Uterus (tissue), 2 donors: ENCODE measurements around the gene NLRP12.

ENCODE experiments used
- POLR2A ChIP-seq, 2 donors: fragments of 450-650 bp; IDR thresholded peaks; one replicate each; pipeline ENCODE4 v1.6.1; 2016; ENCODE audit warnings: antibody characterized with exemption in 2 of 2, mild to moderate bottlenecking in 1 of 2, moderate library complexity in 1 of 2
- TF ChIP-seq, protein P1 (sequence below), 4 experiments: fragments of 200-600 bp in 2 of 4; fragments of 450-650 bp in 2 of 4; sonication (generic) in 2 of 4; IDR thresholded peaks; one replicate each; pipeline ENCODE4 v1.5.1; 2016 to 2019; ENCODE audit warnings: antibody characterized with exemption in 4 of 4, mild to moderate bottlenecking in 2 of 4, moderate library complexity in 1 of 4

DNA sequence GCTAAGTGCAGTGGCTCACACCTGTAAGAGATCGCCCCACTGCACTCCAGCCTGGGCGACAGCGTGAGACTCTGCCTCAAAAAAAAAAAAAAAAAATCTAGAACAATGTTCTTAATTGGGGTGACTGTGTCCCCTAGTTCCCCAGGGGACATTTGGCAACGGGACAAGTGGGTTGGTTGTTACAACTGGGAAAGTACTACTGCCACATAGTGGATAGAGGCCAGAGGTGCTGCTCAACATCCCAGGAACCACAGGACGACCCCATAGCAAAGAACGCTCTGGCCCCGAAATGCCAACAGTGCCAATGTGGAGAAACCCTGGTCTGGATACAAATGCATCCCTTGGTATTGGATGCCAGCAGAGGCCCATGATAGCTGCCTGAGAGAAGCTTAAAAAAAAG is 11.8 kb downstream of the NLRP12 start:
- TF ChIP-seq, protein P1, sequence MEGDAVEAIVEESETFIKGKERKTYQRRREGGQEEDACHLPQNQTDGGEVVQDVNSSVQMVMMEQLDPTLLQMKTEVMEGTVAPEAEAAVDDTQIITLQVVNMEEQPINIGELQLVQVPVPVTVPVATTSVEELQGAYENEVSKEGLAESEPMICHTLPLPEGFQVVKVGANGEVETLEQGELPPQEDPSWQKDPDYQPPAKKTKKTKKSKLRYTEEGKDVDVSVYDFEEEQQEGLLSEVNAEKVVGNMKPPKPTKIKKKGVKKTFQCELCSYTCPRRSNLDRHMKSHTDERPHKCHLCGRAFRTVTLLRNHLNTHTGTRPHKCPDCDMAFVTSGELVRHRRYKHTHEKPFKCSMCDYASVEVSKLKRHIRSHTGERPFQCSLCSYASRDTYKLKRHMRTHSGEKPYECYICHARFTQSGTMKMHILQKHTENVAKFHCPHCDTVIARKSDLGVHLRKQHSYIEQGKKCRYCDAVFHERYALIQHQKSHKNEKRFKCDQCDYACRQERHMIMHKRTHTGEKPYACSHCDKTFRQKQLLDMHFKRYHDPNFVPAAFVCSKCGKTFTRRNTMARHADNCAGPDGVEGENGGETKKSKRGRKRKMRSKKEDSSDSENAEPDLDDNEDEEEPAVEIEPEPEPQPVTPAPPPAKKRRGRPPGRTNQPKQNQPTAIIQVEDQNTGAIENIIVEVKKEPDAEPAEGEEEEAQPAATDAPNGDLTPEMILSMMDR (IDR thresholded peaks at IDR 0.05): no peak
- no peak for TF ChIP-seq POLR2A (IDR thresholded peaks at IDR 0.05)
